SU-DHL-6 (cell line): ENCODE measurements around the gene COL23A1.

ENCODE experiments used
- H2AFZ ChIP-seq: fragments of 200-600 bp; sonication (generic); 2 replicates; pipeline ENCODE4 v1.6.1; 2014; ENCODE audit warnings: low read depth, mild to moderate bottlenecking, moderate library complexity, mixed read lengths, antibody characterized with exemption, low read length; ENCODE audit not compliant: severe bottlenecking
- H3F3A ChIP-seq: fragments of 200-600 bp; shearing (Covaris generic); 2 replicates; pipeline ENCODE4 v1.6.0; 2016; ENCODE audit warnings: antibody characterized with exemption, mild to moderate bottlenecking; ENCODE audit not compliant: insufficient read depth
- H3K27ac ChIP-seq: fragments of 200-600 bp; sonication (generic); 2 replicates; pipeline ENCODE4 v1.5.1; 2016; ENCODE audit warnings: low read depth, mild to moderate bottlenecking, low read length, moderate library complexity, mixed read lengths
- H3K27me3 ChIP-seq: fragments of 200-600 bp; sonication (generic), shearing (Covaris generic); 2 replicates; pipeline ENCODE4 v1.6.0; 2014; ENCODE audit warnings: mild to moderate bottlenecking, low read length
- H3K36me3 ChIP-seq: fragments of 200-600 bp; sonication (generic); 2 replicates; pipeline ENCODE4 v1.6.1; 2014; ENCODE audit warnings: mild to moderate bottlenecking, low read length, mixed read lengths
- H3K4me2 ChIP-seq: fragments of 300-600, 200-600 bp; shearing (Covaris generic), sonication (generic); 2 replicates; pipeline ENCODE4 v1.6.0; 2014; ENCODE audit warnings: low read length, low read depth, mild to moderate bottlenecking; ENCODE audit not compliant: poor library complexity, severe bottlenecking
- H3K4me3 ChIP-seq: fragments of 200-600 bp; sonication (generic); 2 replicates; pipeline ENCODE4 v1.5.1; 2014; ENCODE audit warnings: antibody characterized with exemption, low read length, mild to moderate bottlenecking, mixed read lengths; ENCODE audit not compliant: insufficient read depth, poor library complexity, severe bottlenecking
- H3K79me2 ChIP-seq: fragments of 200-600 bp; sonication (generic); 2 replicates; pipeline ENCODE4 v1.6.1; 2014; ENCODE audit warnings: mild to moderate bottlenecking, low read length, moderate library complexity; ENCODE audit not compliant: insufficient read depth
- H3K9ac ChIP-seq: fragments of 200-600 bp; sonication (generic); 2 replicates; pipeline ENCODE4 v1.7.0; 2014; ENCODE audit warnings: mild to moderate bottlenecking, low read length
- H3K9me2 ChIP-seq: fragments of 200-600 bp; sonication (generic); replicated peaks from 2 replicates; pipeline ENCODE4 v1.6.1; 2014; ENCODE audit warnings: low read length; ENCODE audit not compliant: insufficient read depth
- H3K9me3 ChIP-seq: fragments of 200-600 bp; sonication (generic); 2 replicates; pipeline ENCODE4 v1.6.1; 2014; ENCODE audit warnings: low read length, mixed read lengths; ENCODE audit not compliant: insufficient read depth
- H4K20me1 ChIP-seq: fragments of 200-600 bp; sonication (generic); 2 replicates; pipeline ENCODE4 v1.6.1; 2014; ENCODE audit warnings: low read depth, mild to moderate bottlenecking, antibody characterized with exemption, low read length, moderate library complexity, mixed read lengths
- CTCF ChIP-seq: fragments of 200-600 bp; sonication (generic); IDR thresholded peaks from one replicate; pipeline ENCODE4 v1.5.1; 2017; ENCODE audit warnings: antibody characterized with exemption, mild to moderate bottlenecking, low read length, moderate library complexity; ENCODE audit not compliant: insufficient read depth, poor library complexity, severe bottlenecking
- EZH2phosphoT487 ChIP-seq: fragments of 200-600 bp; sonication (generic), shearing (Covaris generic); conservative IDR thresholded peaks from 2 replicates; pipeline ENCODE4 v1.6.1; 2018; ENCODE audit warnings: mild to moderate bottlenecking, antibody characterized with exemption, low read length, moderate library complexity, mixed read lengths

COL23A1 gene

GRCh38 chr5:178349075-178349511, 241.1 kb downstream of the COL23A1 start:
- TF ChIP-seq CTCF (no peak), EZH2phosphoT487 (no peak)
- H3K4me3 ChIP-seq, result no peak overlapping the region
- no peak overlapping the region for H3K9ac ChIP-seq
- H3K36me3 ChIP-seq, result no peaks in the 10 kb centered on the region
- H2AFZ ChIP-seq, result no peak overlapping the region
- no peak overlapping the region for H3K4me2 ChIP-seq
- H3K27me3 ChIP-seq, result no peaks in the 10 kb centered on the region
- no peaks in the 10 kb centered on the region for H4K20me1 ChIP-seq
- no peak overlapping the region for H3K27ac ChIP-seq
- no peaks in the 10 kb centered on the region for H3K79me2 ChIP-seq
- no peaks in the 10 kb centered on the region for H3K9me3 ChIP-seq
- H3K9me2 ChIP-seq, result no peaks in the 10 kb centered on the region
- no peaks in the 10 kb centered on the region for H3F3A ChIP-seq

- Histone ChIP-seq H3K36me3 (no peaks in the 10 kb centered on the region), H3K9me3 (no peaks in the 10 kb centered on the region), H3K79me2 (no peaks in the 10 kb centered on the region), H3K9me2 (no peaks in the 10 kb centered on the region), H4K20me1 (no peaks in the 10 kb centered on the region), H3K9ac (no peak overlapping the region), H2AFZ (no peak overlapping the region), H3K27ac (no peak overlapping the region), H3F3A (no peaks in the 10 kb centered on the region), H3K4me2 (no peak overlapping the region), H3K27me3 (no peaks in the 10 kb centered on the region), H3K4me3 (no peak overlapping the region)
- TF ChIP-seq CTCF (no peak), EZH2phosphoT487 (no peak)
These were observed 241.7 kb downstream of the COL23A1 start for GRCh38 chr5:178348356-178349074.

- no peak overlapping the region for H3K4me3 ChIP-seq
- no peak overlapping the region for H2AFZ ChIP-seq
- no peaks in the 10 kb centered on the region for H3K79me2 ChIP-seq
- H3K4me2 ChIP-seq, result no peak overlapping the region
- no peak for TF ChIP-seq EZH2phosphoT487
- no peak for TF ChIP-seq CTCF
- no peak overlapping the region for H3K9ac ChIP-seq
- no peaks in the 10 kb centered on the region for H3F3A ChIP-seq
- H3K9me3 ChIP-seq, result no peaks in the 10 kb centered on the region
- no peak overlapping the region for H3K27ac ChIP-seq
- no peaks in the 10 kb centered on the region for H3K36me3 ChIP-seq
- H3K27me3 ChIP-seq, result no peaks in the 10 kb centered on the region
- no peaks in the 10 kb centered on the region for H4K20me1 ChIP-seq
- H3K9me2 ChIP-seq, result no peaks in the 10 kb centered on the region
These were observed 242.2 kb downstream of the COL23A1 start for GRCh38 chr5:178347956-178348355.
